ENCODE measurements around the gene ABCA7. TPM values are rescaled to one million over a fixed set of nuclear protein-coding genes. Genes with fewer than 3 reads are reported as not detected.

Gene ABCA7
- polyA plus RNA-seq, 1 donor from 2014 or later = 51.8 TPM

GRCh38 chr19:990746-991145 is 49.2 kb upstream of the ABCA7 start:
- Histone ChIP-seq H3K4me3 (ENCODE audit: low read length) (no peak overlapping the region), H4K20me1 (ENCODE audit: insufficient read depth) (no peaks in the 10 kb centered on the region), H3K9me2 (ENCODE audit: insufficient read depth, low read length) (no peaks in the 10 kb centered on the region), H3K36me3 (ENCODE audit: insufficient read depth, low read length) (no peaks in the 10 kb centered on the region), H3K9ac (ENCODE audit: low read length) (no peak overlapping the region), H3K27me3 (ENCODE audit: insufficient read depth, low read depth, low read length) (no peaks in the 10 kb centered on the region), H3K79me2 (replicated peaks; ENCODE audit: insufficient read depth, low read length) (no peaks in the 10 kb centered on the region), H2AFZ (ENCODE audit: low read depth, low read length) (no peak overlapping the region), H3F3A (ENCODE audit: insufficient read depth, low read length, poor library complexity, severe bottlenecking) (no peaks in the 10 kb centered on the region), H3K9me3 (ENCODE audit: low read length) (no peaks in the 10 kb centered on the region), H3K27ac (ENCODE audit: low read length) (no peak overlapping the region), H3K4me2 (ENCODE audit: low read length) (no peak overlapping the region)
- TF ChIP-seq RAD21 (conservative IDR thresholded peaks at IDR 0.05) (no peak), CTCF (IDR thresholded peaks at IDR 0.05; ENCODE audit: poor library complexity, severe bottlenecking) (no peak), MXI1 (conservative IDR thresholded peaks at IDR 0.05; ENCODE audit: poor library complexity, severe bottlenecking) (no peak), TAF1 (IDR thresholded peaks at IDR 0.05; ENCODE audit: low read depth) (no peak), POLR2AphosphoS5 (IDR thresholded peaks at IDR 0.05) (no peak), SMC3 (conservative IDR thresholded peaks at IDR 0.05; ENCODE audit: poor library complexity) (no peak), REST (IDR thresholded peaks at IDR 0.05; ENCODE audit: borderline replicate concordance) (no peak), EP300 (conservative IDR thresholded peaks at IDR 0.05; ENCODE audit: poor library complexity, severe bottlenecking) (no peak), EZH2 (IDR thresholded peaks at IDR 0.05; ENCODE audit: borderline replicate concordance, insufficient read depth, low read length, poor library complexity, severe bottlenecking) (no peak)

- no peak overlapping the region for H3K4me3 ChIP-seq (ENCODE audit: low read length)
- no peaks in the 10 kb centered on the region for H3K36me3 ChIP-seq (ENCODE audit: insufficient read depth, low read length)
- no peaks in the 10 kb centered on the region for H3K9me2 ChIP-seq (ENCODE audit: insufficient read depth, low read length)
- TF ChIP-seq RAD21 (conservative IDR thresholded peaks at IDR 0.05) (no peak), EP300 (conservative IDR thresholded peaks at IDR 0.05; ENCODE audit: poor library complexity, severe bottlenecking) (no peak), POLR2AphosphoS5 (IDR thresholded peaks at IDR 0.05) (no peak), CTCF (IDR thresholded peaks at IDR 0.05; ENCODE audit: poor library complexity, severe bottlenecking) (no peak), MXI1 (conservative IDR thresholded peaks at IDR 0.05; ENCODE audit: poor library complexity, severe bottlenecking) (no peak), TAF1 (IDR thresholded peaks at IDR 0.05; ENCODE audit: low read depth) (no peak), SMC3 (conservative IDR thresholded peaks at IDR 0.05; ENCODE audit: poor library complexity) (no peak)
- H2AFZ ChIP-seq (ENCODE audit: low read depth, low read length) = no peak overlapping the region
- H4K20me1 ChIP-seq (ENCODE audit: insufficient read depth) = no peaks in the 10 kb centered on the region
- H3K27me3 ChIP-seq (ENCODE audit: insufficient read depth, low read depth, low read length) = no peaks in the 10 kb centered on the region
- H3K4me2 ChIP-seq (ENCODE audit: low read length) = no peak overlapping the region
- no peak overlapping the region for H3K27ac ChIP-seq (ENCODE audit: low read length)
- no peaks in the 10 kb centered on the region for H3F3A ChIP-seq (ENCODE audit: insufficient read depth, low read length, poor library complexity, severe bottlenecking)
- H3K79me2 ChIP-seq (replicated peaks; ENCODE audit: insufficient read depth, low read length) = no peaks in the 10 kb centered on the region
- no peak overlapping the region for H3K9ac ChIP-seq (ENCODE audit: low read length)
- H3K9me3 ChIP-seq (ENCODE audit: low read length) = no peaks in the 10 kb centered on the region
Measured at GRCh38 chr19:991174-991931, 48.6 kb upstream of the ABCA7 start.
